NCI-H2081 treated with DMSO at 0.1 percent for 48 hours (cell line): Measurements from ENCODE around the gene DDX51.
"Not testable (repeated sequence)": the region's sequence is repeated elsewhere in the genome, so short reads cannot be mapped to it uniquely, and the experiment has no call there.

Source experiments
- DNase-seq: peaks from one replicate; lab custom pipeline; 2025; lab: John Stamatoyannopoulos, UW

DDX51 gene

DNA sequence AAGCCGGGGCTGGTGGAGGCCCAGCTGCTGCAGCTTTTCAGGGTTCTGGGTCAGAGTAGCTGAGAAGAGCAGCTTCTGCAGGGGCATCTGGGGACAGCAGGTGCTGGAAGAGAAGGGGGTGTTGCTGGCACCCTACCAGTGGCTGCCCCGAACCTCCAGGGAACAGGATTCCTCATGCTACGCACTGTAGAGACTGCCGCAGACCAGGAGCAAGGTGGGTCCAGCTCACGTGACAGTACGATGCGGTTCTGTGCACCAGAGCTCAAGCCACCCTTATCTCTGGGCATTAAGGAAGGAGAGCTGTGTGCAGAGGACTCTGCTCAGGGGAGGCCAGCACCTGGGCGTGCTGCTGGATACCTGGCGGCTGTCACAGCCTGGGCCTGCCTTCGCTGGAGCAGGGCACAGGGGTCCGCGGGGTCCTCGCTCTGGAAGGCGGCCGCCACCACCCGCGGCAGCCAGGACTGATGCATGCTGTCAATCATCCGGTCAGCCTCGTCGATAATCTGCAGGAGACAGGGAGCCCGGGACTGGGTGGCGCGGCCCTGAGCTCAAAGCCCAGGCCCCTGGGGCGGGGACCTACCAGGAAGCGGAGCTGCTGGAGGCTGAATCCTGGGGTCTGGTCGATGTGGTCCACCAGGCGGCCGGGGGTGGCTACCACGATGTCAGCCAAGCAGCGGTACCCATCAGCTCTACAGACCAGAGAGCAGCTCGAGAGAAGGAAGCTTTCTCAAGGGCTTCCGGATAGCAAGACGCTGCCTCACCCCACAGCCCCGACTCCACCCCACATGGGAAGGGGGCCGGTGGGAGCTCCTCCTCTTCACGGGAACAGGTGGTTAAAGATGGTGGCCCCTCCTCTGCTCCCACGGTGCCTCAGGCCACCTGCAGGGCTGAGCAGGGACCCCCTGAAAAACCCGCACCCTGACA is 2.9 kb downstream of the DDX51 start:
- DNase-seq = no peak

DNA sequence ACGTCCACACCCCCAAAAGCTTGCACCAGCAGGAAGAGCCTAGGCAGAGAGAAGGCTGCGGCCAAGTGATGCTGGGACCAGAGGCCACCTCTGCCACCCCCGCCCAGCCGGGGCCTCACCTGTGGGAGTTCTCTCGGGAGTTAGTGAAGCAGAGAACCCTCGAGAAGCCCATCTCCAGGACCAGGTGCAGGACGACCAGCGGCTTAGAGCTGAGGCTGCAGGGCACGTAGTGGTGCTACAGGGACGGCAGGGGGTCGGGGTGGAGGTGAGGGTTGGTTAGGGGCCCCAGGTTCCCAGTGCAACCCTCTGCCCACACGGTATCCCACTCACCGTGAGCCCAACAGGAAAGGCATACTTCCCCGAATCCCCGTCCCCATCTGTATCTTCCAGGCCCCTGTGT is 3.6 kb downstream of the DDX51 start:
- no peak for DNase-seq

DNA sequence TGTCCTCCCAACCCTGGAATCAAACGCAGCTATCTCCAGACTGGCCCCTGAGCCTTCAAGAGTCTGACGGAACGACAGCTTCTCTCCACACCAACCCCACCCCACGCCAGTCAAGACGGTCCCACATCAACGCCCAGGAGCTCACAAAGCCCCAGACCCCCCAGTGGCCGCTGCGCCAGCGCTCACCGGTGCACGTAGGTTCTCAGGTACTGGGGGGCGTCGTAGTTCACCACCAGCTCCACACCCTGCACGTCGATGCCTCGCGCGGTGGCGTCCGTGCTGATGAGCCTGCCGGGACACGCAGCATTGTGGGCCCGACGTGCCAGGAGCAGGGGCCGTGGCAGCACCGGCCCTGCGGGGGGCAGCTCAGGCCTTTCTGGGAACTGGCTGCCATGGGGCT is 4.2 kb downstream of the DDX51 start:
- no peak for DNase-seq

DNA sequence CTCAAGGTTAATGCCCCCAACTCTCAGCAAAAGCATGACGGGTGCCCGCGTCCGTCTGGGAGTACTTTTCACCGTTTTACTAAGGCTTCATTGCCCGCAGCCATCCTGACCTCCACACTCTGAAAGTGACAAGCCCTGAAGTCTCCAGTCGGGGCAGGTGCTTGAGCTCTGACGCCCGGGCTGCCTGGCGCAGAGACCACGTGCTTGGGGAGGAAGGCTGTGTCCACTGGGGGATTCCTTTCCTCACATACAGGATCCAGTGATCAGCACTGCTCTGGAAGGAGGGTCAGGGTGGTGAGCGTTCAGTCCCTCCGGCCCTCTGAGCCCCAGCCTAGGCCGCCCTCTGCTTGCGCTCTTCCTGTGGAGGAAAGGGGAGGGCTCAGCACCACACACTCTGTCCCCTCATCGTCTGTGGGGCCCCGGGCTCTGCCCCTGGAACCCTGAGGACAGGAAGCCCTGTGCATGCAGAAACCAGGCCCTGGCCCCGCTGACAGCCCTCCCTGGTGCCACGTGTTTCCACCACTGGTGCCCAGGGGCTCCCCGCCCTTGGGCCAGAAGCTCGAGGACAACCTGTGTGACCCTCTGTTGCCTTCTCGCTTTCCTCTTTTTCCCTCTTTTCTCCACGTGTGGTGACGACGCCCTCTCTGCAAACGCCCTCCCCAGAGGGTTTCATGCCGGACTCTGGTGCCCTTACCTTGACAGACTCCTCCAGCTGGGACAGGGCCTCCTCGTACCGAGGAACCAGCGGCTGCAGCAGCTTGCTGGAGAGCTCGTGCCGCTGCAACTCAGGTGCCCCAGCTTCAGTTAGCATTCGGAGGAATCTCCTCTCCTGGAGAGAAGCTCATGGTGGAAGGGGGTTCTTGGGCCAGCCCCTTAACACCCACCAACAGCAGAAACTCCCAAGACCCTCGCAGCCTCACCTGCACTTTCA is 4.9 kb downstream of the DDX51 start:
- no peak for DNase-seq

DNA sequence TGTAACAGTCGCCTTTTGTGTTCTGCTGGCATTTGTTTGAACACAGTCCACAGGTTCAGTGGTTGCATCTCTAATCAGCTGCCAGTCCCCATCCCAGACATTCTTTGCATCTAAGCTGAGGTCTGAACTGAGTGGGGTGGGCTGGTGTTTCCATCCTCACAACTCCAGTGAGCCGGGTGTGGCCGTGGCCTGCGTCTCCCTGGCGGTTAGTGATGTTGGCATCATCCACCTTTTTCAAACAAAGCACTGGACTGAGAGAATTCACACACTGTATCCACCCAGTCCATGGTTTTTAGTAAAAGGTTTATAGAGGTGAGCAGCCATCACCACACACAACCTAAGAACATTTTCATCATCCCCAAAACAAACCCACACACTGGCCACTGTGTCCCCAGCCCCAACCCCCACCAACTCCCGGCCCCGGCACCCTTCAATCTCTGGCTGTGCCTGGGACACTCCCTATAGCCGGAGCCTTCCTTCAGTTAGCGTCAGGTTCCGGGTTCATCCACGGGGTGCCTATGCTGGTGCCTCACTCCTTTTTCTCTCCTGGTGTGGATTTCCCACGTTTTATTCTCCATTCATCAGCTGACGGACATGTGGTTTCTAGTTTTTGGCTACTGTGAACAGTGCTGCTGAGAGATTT is 6.5 kb downstream of the DDX51 start:
- no peak for DNase-seq

DNA sequence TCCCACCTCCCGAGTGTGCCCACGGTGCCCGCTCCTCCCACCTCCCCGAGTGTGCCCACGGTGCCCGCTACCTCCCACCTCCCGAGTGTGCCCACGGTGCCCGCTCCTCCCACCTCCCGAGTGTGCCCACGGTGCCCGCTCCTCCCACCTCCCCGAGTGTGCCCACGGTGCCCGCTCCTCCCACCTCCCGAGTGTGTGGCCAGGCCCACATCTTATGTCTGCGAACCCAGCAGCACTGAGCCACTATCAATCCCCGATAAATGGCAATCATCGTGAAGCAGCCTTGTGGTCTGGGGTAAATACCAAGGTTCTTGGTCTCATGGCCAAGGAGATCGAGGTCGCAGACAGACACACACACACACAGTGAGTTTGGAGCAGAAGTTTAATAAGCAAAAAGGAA is 7.9 kb downstream of the DDX51 start:
- DNase-seq = not testable (repeated sequence)

DNA sequence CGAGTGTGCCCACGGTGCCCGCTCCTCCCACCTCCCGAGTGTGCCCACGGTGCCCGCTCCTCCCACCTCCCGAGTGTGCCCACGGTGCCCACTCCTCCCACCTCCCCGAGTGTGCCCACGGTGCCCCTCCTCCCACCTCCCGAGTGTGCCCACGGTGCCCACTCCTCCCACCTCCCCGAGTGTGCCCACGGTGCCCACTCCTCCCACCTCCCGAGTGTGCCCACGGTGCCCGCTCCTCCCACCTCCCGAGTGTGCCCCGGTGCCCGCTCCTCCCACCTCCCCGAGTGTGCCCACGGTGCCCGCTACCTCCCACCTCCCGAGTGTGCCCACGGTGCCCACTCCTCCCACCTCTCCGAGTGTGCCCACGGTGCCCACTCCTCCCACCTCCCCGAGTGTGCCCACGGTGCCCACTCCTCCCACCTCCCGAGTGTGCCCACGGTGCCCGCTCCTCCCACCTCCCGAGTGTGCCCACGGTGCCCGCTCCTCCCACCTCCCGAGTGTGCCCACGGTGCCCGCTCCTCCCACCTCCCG is 9.4 kb downstream of the DDX51 start:
- DNase-seq = not testable (repeated sequence)

DNA sequence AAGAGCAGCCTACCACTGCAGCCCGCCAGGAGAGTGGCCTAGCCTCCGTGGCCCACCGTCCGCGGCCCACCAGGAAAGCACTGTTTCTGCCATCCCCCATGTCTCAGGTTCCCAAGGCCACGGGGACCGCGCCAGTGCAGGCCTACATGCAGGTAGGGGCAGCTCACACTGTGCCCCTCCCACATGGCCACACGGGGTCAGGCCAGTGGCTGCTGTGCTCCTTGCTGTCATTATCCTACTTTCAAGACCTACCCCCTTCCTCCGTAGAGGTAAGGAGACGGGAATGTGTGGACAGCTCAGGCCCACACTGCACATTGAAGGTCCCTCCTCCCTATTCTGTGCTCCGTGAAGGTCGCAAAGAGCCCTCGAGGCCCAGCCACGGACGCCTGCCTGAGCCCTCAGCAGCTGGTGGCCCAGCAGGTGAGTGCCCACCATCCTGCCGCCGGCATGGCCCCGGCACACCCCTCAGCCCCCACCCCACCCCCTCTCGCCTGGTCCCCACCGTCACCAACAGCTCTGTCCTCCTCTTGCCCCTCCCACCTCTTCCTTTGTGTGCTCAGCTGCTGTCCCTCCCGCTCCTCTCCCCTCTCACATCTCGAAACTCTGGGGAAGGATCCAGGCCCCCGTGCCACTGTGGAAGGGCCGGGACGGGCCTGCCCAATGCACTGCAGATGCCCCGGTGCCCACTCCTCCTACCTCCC is 10.0 kb downstream of the DDX51 start:
- DNase-seq = no peak

DNA sequence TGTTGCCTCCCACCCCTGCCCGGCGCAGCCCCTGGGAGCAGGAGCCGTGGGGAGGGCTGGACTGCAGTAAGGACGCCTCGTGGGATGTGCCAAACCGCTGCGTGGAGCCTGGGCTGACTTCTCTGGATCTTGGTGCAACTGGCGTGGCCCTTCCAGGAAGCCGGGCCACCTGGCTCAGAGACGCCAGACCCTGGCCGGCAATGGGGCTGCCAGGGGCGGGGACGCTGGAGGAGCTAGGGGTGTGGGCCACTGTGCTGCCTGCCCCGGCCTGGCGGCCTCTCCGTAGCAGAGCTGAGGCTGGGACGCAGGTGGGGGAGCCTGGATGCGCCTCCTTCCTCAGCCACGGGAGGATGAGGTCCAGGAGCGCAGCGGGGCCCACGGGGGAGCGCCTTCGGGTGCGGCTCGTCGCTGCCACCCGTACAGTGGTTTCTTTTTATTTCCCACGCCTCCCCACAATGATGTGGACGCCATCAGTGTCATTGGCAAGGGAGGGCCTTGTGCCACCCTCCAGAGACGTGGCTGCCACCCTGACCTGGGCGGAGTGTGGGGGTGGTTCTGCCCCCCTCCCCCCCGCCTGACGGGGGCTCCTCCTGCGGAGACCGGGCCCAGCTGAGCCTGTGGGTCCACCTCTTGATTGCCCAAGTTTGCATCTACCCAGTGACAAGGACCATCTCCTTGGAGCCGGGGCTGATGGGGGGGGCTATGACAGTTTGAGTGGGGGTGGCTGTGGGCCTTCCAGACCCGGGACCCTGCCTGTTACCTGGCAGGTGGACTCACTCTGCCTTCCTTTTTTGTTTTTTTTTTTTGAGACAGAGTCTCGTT is 11.3 kb downstream of the DDX51 start:
- no peak for DNase-seq

DNA sequence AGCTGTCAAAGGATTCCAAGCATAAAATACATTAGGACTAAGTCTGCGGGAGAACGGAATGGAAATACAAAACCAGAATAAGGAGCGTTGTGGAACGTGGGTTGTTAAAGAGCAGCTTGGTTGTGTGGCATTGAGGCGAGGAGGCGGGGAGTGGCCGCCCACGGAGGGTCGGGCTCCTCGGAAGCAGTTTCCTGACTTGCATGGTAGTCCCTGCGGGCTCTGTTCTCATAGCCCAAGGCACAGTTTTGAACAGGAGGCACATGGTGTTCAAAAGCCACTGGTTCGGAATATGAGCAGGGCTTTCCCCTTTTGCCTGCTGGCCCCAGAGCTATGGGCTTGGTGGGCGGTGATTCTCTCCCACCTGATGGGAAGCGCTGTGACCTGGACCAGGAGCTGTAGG is 12.2 kb downstream of the DDX51 start:
- DNase-seq = no peak

DNA sequence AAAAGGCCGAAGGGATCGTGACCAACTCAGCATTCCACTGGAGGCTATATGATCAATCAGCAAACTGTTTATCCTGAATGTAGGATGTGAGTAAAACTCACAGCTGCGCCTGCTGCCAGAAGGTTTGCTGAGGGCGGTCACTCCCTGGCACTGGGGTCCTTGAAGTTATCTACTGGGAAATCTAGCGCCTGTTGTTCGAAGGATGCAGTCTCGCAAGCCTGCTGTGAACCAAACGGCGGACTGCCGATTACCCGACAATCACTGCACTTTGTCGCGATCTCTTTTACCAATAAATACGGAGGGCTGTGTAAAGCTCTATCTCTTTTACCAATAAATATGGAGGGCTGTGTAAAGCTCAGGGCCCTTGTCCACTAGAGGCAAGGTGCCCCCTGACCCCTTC is 12.9 kb downstream of the DDX51 start:
- no peak for DNase-seq

DNA sequence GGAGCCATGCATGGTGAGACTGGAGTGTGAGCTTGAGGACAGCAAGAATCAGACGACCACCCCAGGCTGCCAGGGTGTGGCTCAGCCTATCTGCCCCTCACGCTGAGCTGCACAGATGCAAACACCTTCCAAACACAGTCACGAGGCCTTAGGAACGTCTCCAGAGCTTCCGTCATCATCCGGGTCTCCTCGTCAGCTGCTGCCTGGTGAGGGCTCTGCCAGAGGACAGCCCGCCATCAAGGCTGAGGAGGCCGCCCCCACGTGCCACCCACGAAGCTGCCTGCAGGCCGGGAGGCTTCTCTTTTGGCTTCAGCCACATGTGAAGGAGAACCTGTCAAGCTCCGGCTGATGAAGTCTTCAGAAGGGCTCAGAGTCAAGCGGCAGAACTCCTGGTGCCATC is 13.4 kb downstream of the DDX51 start:
- DNase-seq = no peak

DNA sequence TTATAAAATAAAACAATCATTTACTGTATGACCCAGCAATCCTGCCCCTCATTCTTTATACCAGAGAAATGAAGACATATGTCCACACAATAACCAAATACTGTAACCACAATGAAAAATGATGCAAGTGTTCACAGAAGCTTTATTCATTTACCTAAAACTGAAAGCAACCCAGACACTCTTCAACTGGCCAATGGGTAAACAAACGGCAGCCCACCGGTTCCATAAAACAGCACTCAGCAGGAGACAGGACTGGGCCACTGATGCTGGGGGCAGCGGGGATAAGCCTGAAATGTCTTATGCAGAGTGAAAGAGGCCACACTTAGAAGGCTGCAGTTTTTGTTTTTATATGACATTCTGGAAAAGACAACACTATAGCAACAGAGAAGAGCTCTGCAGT is 15.1 kb downstream of the DDX51 start:
- DNase-seq = no peak

DNA sequence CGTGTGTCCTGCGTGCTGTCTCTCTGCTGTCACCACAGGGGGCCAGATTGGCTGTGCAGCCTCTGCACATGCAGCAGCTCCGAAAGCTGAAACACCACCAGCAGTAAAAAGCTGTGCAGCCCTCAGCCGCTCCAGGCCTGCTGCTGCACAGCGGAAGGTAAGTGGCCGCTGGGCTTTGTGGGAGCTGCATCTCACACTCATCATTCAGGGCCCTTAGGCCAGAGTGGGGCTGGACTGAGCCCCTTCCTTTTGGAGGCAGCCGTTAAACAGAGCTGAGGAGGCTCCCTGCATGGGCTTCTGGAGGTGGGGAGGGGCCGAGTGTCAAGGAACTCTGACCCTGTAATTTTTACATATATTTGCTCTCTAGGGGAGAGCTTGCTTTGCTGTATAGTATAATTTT is 17.1 kb downstream of the DDX51 start:
- DNase-seq = no peak

DNA sequence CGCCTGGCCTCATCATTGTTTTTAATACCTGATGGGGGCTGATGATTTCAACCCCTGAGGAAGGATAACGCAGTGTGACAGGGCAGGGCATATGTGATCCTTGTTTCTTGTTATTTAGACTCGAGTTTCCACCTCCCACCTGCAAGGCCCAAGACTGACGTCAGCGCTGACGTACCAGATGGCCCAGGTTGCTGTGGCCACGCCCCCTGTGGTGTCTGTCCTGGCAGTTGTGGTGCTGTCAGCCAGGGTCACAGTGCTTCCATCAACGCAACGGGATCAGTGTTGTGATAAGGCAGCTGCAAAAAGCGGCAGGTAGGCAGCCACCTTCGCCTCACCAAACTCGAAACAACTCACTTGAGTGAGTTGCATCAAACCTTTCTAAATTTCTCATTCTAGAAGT is 18.4 kb downstream of the DDX51 start:
- no peak for DNase-seq

DNA sequence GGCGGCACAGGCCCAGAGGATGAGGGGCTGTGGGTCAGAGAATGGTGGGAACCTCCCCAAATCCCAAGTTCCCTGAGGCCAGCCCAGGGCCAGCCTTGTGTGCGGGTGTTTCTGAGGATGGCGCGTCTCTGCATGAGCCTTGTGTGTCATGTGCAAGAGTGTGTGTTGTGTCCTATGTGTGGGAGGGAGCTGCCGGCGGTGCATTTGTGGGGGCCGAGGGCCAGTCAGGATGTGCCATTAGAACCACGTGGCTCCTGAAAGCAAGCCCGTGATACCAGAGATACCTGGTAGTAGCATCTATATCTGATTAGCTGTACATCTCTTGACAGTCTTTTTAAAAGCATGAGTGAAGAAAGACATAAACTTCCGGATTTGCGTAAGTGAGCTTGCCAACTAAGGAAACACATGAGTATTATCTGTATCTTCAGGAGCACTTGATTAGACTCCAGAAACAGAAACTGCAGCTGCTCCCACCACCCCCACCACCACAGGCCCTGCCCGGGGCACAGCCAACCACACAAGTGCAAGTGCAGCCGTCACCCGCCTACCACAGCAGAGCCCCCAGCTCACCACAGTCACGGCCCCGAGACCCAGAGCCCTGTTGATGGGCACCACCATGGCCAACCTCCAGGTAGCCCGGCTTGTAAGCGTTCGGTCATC is 19.2 kb downstream of the DDX51 start:
- DNase-seq = no peak

DNA sequence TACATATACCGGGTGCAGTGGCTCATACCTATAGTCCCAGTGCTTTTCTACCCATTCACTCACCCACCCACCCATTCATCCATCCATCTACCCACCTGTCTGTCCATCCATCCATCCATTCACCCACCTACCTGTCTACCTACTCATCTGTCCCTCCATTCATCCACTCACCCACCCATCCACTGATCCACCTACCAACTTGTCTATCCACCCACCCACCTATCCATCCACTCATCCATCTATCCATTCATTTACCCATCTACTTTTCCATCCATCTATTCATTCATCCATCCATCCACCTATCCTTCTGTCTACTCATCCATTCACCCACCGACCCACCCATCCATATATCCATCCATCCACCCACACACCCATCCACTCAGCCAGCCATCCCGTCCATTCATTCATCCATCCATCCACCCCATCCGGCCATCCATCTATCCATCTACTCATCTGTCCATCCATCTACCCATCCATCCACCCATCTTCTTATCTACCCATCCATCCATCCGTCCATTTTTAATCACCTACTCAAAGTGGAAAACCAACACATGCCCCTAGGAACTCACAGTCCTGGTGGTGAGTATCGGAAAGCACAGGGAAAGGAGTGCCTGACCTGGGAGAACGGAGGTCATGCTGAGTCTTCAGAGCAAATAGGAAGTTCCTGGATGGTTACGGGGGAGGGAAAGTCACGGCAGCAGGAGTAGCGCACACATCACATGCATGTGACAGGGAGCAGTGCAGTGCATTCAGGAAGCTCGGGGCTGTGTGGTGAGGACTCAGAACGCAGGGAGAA is 20.0 kb downstream of the DDX51 start:
- DNase-seq = no peak

DNA sequence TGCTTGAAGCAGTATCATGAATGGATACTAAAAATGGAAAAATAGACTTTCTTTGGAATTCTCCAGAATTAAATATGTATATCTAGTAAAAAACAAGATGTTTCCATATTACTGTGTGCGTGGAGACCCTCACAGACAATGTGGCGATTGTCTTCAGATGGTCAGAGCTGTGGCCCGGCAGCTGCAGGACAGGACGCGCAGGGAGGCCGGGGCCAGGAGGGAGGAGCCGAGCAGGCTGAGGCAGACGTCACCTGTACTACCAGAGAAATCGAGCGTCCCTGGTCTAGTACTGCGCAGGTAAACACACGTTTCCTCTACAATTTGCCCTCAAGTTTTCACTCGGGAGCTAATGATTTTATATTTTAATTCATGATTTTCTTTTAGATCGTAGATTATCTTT is 22.8 kb downstream of the DDX51 start:
- DNase-seq = no peak

DNA sequence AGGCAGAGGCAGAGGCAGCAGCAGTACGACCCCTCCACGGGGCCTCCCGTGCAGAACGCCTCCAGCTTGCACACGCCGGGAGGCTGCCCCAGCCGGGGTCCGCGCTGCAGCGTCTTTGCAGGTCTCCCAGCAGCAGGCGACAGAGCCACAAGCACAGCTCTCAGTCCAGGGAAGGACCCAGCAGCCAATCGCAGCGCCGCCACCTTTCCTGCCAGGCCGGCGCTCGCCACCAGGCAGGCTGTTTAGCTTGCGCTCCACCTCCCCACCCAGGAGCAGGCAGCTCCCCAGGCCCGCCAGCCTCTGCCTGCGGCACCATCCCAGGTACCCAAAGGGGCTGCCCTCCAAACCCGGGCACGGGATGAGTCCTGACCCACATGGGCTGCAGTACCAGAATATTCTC is 25.2 kb downstream of the DDX51 start:
- no peak for DNase-seq

DNA sequence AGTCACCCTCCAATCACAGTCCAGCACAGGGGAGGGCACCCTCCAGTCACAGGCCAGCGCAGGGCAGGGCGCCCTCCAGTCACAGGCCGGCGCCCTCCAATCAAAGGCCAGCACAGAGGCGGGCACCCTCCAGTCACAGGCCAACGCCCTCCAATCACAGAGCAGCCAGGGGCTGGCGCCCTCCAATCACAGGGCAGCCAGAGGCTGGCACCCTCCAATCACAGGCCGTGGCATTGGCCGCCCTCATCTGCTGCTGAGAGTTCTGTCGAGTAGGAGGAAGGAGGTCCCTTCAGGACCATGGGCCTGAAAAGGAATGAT is 26.6 kb downstream of the DDX51 start:
- DNase-seq = no peak
